Kidney tubule cell (primary cell): ENCODE results near the gene PDK2.
A peak's percentile ranks its signal among the peaks of the same experiment; 100 is the strongest.

Experiments
- DNase-seq: peaks from one replicate; pipeline ENCODE4 v3.0.0-alpha.2; 2018; ENCODE audit warnings: low spot score

The PDK2 gene

GRCh38 chr17:50100480-50100883 is 5.3 kb downstream of the PDK2 start:
- DNase-seq, result no peak

GRCh38 chr17:50100921-50101345 is 5.8 kb downstream of the PDK2 start:
- peak; percentile 52 for DNase-seq

GRCh38 chr17:50101346-50102163 is 6.4 kb downstream of the PDK2 start:
- no peak for DNase-seq

- peak; percentile 60 for DNase-seq
These were observed 7.2 kb downstream of the PDK2 start for GRCh38 chr17:50102164-50102991.

GRCh38 chr17:50103252-50103651 is 8.1 kb downstream of the PDK2 start:
- DNase-seq, result no peak

GRCh38 chr17:50103941-50104340 is 8.8 kb downstream of the PDK2 start:
- no peak for DNase-seq

- no peak for DNase-seq
These were observed 10.7 kb downstream of the PDK2 start for GRCh38 chr17:50105811-50106210.

GRCh38 chr17:50106393-50107131 is 11.4 kb downstream of the PDK2 start:
- no peak for DNase-seq

GRCh38 chr17:50107790-50108414 is 12.8 kb downstream of the PDK2 start:
- peak; percentile 45 for DNase-seq

- no peak for DNase-seq
These were observed 13.4 kb downstream of the PDK2 start for GRCh38 chr17:50108556-50108955.

- no peak for DNase-seq
These were observed 14.1 kb downstream of the PDK2 start for GRCh38 chr17:50109207-50109606.

GRCh38 chr17:50109785-50110184 is 14.6 kb downstream of the PDK2 start:
- DNase-seq, result no peak

- no peak for DNase-seq
These were observed 15.6 kb downstream of the PDK2 start for GRCh38 chr17:50110591-50111349.

- DNase-seq, result no peak
These were observed 16.8 kb downstream of the PDK2 start for GRCh38 chr17:50111673-50112655.

- no peak for DNase-seq
These were observed 17.5 kb downstream of the PDK2 start for GRCh38 chr17:50112694-50113093.

GRCh38 chr17:50113624-50114320 is 18.6 kb downstream of the PDK2 start:
- DNase-seq, result no peak

GRCh38 chr17:50114401-50114800 is 19.2 kb downstream of the PDK2 start:
- DNase-seq, result no peak

GRCh38 chr17:50114849-50115357 is 19.8 kb downstream of the PDK2 start:
- DNase-seq, result peak; percentile 67

- DNase-seq, result no peak
These were observed 20.6 kb downstream of the PDK2 start for GRCh38 chr17:50115756-50116155.
